Stimulated activated CD4-positive, alpha-beta T cell treated with anti-CD3 and anti-CD28 coated beads, Interleukin-2, amount 100 ng/mL, for 48 hours (primary cell): ENCODE measurements around the gene TOR1AIP2.

Experiments
- DNase-seq, 2 donors: peaks; one replicate each; pipeline ENCODE4 v3.0.0-alpha.2; 2020

TOR1AIP2 gene

GRCh38 chr1:179877586-179878265 lies at the start of gene TOR1AIP2:
Gene TOR1AIP2, minus strand, starts transcription at chr1:179877803. Its CDS starts 25,138 bp downstream, at chr1:179852665.
- peak; percentile 84 to 87 for DNase-seq

- no peak for DNase-seq
Measured at GRCh38 chr1:179926850-179927205, 49.2 kb upstream of the TOR1AIP2 start.

- no peak for DNase-seq
Measured at GRCh38 chr1:179925922-179926849, 48.6 kb upstream of the TOR1AIP2 start.

GRCh38 chr1:179925302-179925701 lies 47.7 kb upstream of the TOR1AIP2 start:
- DNase-seq, result no peak

- no peak for DNase-seq
Measured at GRCh38 chr1:179924268-179924667, 46.7 kb upstream of the TOR1AIP2 start.

GRCh38 chr1:179923029-179923428 lies 45.4 kb upstream of the TOR1AIP2 start:
- DNase-seq, result no peak

GRCh38 chr1:179921981-179922872 lies 44.6 kb upstream of the TOR1AIP2 start:
- DNase-seq, result no peak

- DNase-seq, result no peak
Measured at GRCh38 chr1:179921472-179921871, 43.9 kb upstream of the TOR1AIP2 start.

- DNase-seq, result no peak
Measured at GRCh38 chr1:179917601-179918429, 40.2 kb upstream of the TOR1AIP2 start.

- DNase-seq, result no peak
Measured at GRCh38 chr1:179911812-179912211, 34.2 kb upstream of the TOR1AIP2 start.

GRCh38 chr1:179910934-179911333 lies 33.3 kb upstream of the TOR1AIP2 start:
- DNase-seq, result no peak

GRCh38 chr1:179889589-179889988 lies 12.0 kb upstream of the TOR1AIP2 start:
- DNase-seq, result no peak

GRCh38 chr1:179888071-179888470 lies 10.5 kb upstream of the TOR1AIP2 start:
- no peak for DNase-seq

- peak; percentile 25 to 45 for DNase-seq
Measured at GRCh38 chr1:179883745-179884138, 6.1 kb upstream of the TOR1AIP2 start.

- no peak for DNase-seq
Measured at GRCh38 chr1:179883040-179883744, 5.6 kb upstream of the TOR1AIP2 start.

- peak; percentile 92 to 94 for DNase-seq
Measured at GRCh38 chr1:179882253-179883039, 4.8 kb upstream of the TOR1AIP2 start, which contains the start of gene TOR1AIP1. Gene TOR1AIP1, plus strand, starts transcription at chr1:179882285. Its CDS starts 218 bp downstream, at chr1:179882503.

GRCh38 chr1:179881642-179882252 lies 4.1 kb upstream of the TOR1AIP2 start:
- no peak for DNase-seq

GRCh38 chr1:179879797-179880196 lies 2.2 kb upstream of the TOR1AIP2 start:
- no peak for DNase-seq

- DNase-seq, result no peak
Measured at GRCh38 chr1:179876300-179876715, 1.3 kb downstream of the TOR1AIP2 start.
